Keratinocyte (primary cell): Measurements from ENCODE around the gene ARHGAP35. TPM values are rescaled to one million over a fixed set of nuclear protein-coding genes. Genes with fewer than 3 reads are reported as not detected.

Experiments
- DNase-seq: peaks from one replicate; pipeline ENCODE4 v3.0.0-alpha.2; 2011; ENCODE audit warnings: low read depth, missing footprints, low spot score
- FAIRE-seq: peaks from 2 replicates; lab custom pipeline; 2011; peaks lifted over from hg19 to GRCh38; lab: Jason Lieb, UNC
- H2AFZ ChIP-seq: 2 replicates; pipeline ENCODE4 v1.6.0; 2012; ENCODE audit warnings: low read length, control low read depth, inconsistent platforms; ENCODE audit not compliant: control insufficient read depth
- H3K27ac ChIP-seq: 2 replicates; pipeline ENCODE4 v1.5.1; 2011; ENCODE audit warnings: low read length; ENCODE audit not compliant: control insufficient read depth, insufficient read depth
- H3K27me3 ChIP-seq: 3 replicates; pipeline ENCODE4 v1.6.0; 2011; ENCODE audit warnings: low read length; ENCODE audit not compliant: control insufficient read depth, insufficient read depth; ENCODE audit errors: extremely low read depth
- H3K36me3 ChIP-seq, 2 experiments: 2 replicates in 1 of 2; 3 replicates in 1 of 2; pipeline ENCODE4 v1.5.1; 2011; ENCODE audit warnings: low read length in 2 of 2, mild to moderate bottlenecking in 1 of 2; ENCODE audit not compliant: control insufficient read depth in 2 of 2, insufficient read depth in 2 of 2; ENCODE audit errors: extremely low read depth in 1 of 2
- H3K4me1 ChIP-seq: 3 replicates; pipeline ENCODE4 v1.5.1; 2011; ENCODE audit warnings: low read length; ENCODE audit not compliant: control insufficient read depth, insufficient read depth; ENCODE audit errors: extremely low read depth
- H3K4me2 ChIP-seq: 3 replicates; pipeline ENCODE4 v1.6.0; 2011; ENCODE audit warnings: low read depth, low read length; ENCODE audit not compliant: control insufficient read depth, insufficient read depth; ENCODE audit errors: extremely low read depth
- H3K4me3 ChIP-seq, 3 experiments: fragments of 200-600 bp in 1 of 3; sonication (generic) in 1 of 3; 2 replicates in 2 of 3; 3 replicates in 1 of 3; pipeline ENCODE4 v1.5.1; 2011 to 2016; ENCODE audit warnings: low read length in 3 of 3, mild to moderate bottlenecking in 3 of 3, control low read depth in 2 of 3, inconsistent platforms in 1 of 3, low read depth in 1 of 3, mixed read lengths in 1 of 3, mixed run types in 1 of 3, moderate library complexity in 1 of 3; ENCODE audit not compliant: control insufficient read depth in 2 of 3, insufficient read depth in 2 of 3; ENCODE audit errors: extremely low read depth in 1 of 3
- H3K79me2 ChIP-seq: 2 replicates; pipeline ENCODE4 v1.6.0; 2012; ENCODE audit warnings: low read length; ENCODE audit not compliant: control insufficient read depth, insufficient read depth
- H3K9ac ChIP-seq: 3 replicates; pipeline ENCODE4 v1.6.0; 2011; ENCODE audit warnings: low read length; ENCODE audit not compliant: control insufficient read depth, insufficient read depth; ENCODE audit errors: extremely low read depth
- H3K9me1 ChIP-seq: 3 replicates; pipeline ENCODE4 v1.6.0; 2011; ENCODE audit warnings: low read length; ENCODE audit not compliant: control insufficient read depth, insufficient read depth; ENCODE audit errors: extremely low read depth
- H3K9me3 ChIP-seq: 2 replicates; pipeline ENCODE4 v1.5.1; 2012; ENCODE audit warnings: low read depth, low read length; ENCODE audit not compliant: control insufficient read depth
- H4K20me1 ChIP-seq: 3 replicates; pipeline ENCODE4 v1.6.0; 2011; ENCODE audit warnings: low read length; ENCODE audit not compliant: control insufficient read depth, insufficient read depth; ENCODE audit errors: extremely low read depth
- EZH2 ChIP-seq: IDR thresholded peaks from one replicate; pipeline ENCODE4 v1.6.1; 2012; ENCODE audit warnings: inconsistent platforms, mild to moderate bottlenecking, low read length, moderate library complexity
- dilution Hi-C: fragments of 300-500 bp; cut with MboI; formaldehyde crosslinking; loops from one replicate; pipeline ENCODE4 v1.7.0; 2020; ENCODE audit warnings: low sequenced_read_pairs; ENCODE audit not compliant: extremely low pct_ligation_motif_present
- polyA plus RNA-seq, 5 experiments: library from polyadenylated mRNA; depleted of rRNA in 3 of 5; stranded (reverse) in 3 of 5; stranded (forward) in 1 of 5; unstranded in 1 of 5; fragments of >200 nt; gene quantifications; 1 replicate in 1 of 5; 2 replicates in 3 of 5; 3 replicates in 1 of 5; pipeline versions ENCODE4 v1.2.1 to v1.2.3, GENCODE V29; 2011 to 2012; ENCODE audit warnings: missing spikeins in 2 of 5, low read depth in 1 of 5, low replicate concordance in 1 of 5
- TF ChIP-seq, protein P1 (sequence below), 3 experiments: IDR thresholded peaks in 1 of 3; conservative IDR thresholded peaks in 1 of 3; optimal IDR thresholded peaks in 1 of 3; 2 replicates in 2 of 3; 3 replicates in 1 of 3; pipeline versions ENCODE3 to v1.5.1; 2011; ENCODE audit warnings: low read length in 3 of 3, mild to moderate bottlenecking in 3 of 3, moderate library complexity in 2 of 3, control low read depth in 1 of 3, inconsistent platforms in 1 of 3; ENCODE audit not compliant: insufficient read depth in 2 of 3; ENCODE audit errors: extremely low read depth in 1 of 3

ARHGAP35 gene
- polyA plus RNA-seq, 1 donor (not counting 4 experiments of a cell fraction or from before 2014, with no cell fraction given), result 19.5 TPM

DNA sequence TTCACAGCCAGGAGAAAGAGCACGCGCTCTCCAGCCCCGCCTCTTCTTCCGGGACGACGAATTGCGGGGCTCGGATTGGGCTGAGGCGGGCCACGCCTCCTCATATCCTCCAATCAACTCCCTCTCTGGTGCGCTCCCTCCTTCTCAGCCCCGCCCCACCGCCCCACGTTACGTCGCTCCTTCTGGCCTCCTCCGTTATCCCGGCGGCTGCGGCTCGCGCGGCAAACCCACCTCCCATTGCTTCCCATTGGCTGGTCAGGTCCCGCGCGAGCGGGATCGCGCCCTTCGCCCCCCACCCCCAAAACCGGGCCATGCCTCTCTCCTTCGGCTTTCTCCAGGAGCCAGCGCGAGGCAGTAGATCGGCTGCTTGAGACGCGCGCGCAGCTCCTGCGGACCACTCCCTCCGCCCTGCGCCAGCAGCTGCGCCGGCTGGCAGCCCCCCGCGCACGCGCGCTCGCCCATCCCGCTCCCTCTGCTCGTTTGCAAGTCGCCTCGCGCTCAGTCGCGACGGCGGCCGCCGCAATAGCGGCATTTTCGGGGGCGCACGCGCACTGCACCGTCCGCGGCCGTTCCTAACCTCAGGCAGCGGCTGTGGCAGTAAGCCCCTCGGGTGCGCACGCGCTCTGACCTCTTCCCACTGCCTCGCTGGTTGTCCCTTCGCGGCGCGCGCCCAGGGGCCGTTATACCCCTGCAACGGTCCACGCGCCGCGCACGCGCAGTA, 512 bp upstream of the ARHGAP35 start:
- peak overlapping the region; percentile 85 for H2AFZ ChIP-seq
- H3K79me2 ChIP-seq, result peaks cover 40% of the 10 kb centered on the region

DNA sequence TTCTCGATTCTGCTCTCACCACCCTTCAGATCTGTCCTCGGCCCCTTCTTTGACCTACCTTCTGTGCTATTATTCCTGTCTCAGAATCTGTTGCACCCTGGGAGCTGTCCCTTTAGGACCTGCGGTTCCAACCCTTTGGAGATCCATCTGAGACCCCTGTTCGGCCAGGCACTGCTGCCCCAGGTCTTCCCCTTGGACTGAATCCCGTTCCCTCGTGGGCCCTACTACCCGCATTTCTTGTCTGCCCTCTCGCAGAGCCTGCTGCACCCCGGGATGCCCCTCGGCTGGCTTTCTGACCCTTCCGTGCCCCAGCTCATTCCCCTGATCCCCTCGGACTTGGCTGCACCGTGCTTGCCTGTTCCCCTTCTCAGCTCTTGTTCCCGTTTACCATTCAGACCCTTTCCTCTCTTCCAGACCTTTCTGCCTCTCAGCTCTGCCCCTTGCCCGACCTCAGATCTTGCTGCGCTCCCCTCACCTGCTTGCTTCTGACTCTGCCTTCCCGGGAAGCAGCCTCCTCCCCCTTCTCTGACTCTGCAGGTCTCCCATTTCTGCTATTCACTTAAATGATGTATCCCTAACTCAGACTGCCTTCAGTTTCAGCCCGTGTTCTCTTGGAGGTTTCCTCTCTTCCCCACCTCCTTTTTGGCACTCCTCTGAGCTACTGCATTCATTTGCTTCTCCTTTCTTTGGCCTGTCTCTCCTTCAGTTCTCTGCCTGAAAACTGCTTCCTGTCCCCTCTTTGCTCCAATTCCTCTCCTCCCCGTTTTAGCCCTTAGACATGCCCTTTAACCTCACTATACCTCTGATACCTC, 1.1 kb downstream of the ARHGAP35 start:
- DNase-seq (no peak), FAIRE-seq (no peak)
- dilution Hi-C loops, result no loop called here
- Histone ChIP-seq H3K9me1 (peaks cover 4% of the 10 kb centered on the region), H3K4me1 (peaks cover 47% of the 10 kb centered on the region), H2AFZ (no peak overlapping the region), H3K27me3 (no peaks in the 10 kb centered on the region), H3K9ac (peak overlapping the region; percentile 80), H3K36me3 (peaks cover 0 to 7% of the 10 kb centered on the region in 2 experiments), H3K9me3 (no peaks in the 10 kb centered on the region), H3K27ac (peak overlapping the region; percentile 45), H3K4me3 (peak overlapping the region; percentile 60 to 94 (median 89)), H3K79me2 (peaks cover 55% of the 10 kb centered on the region), H4K20me1 (peaks cover 3% of the 10 kb centered on the region), H3K4me2 (peak overlapping the region; percentile 93)
- TF ChIP-seq, protein P1, sequence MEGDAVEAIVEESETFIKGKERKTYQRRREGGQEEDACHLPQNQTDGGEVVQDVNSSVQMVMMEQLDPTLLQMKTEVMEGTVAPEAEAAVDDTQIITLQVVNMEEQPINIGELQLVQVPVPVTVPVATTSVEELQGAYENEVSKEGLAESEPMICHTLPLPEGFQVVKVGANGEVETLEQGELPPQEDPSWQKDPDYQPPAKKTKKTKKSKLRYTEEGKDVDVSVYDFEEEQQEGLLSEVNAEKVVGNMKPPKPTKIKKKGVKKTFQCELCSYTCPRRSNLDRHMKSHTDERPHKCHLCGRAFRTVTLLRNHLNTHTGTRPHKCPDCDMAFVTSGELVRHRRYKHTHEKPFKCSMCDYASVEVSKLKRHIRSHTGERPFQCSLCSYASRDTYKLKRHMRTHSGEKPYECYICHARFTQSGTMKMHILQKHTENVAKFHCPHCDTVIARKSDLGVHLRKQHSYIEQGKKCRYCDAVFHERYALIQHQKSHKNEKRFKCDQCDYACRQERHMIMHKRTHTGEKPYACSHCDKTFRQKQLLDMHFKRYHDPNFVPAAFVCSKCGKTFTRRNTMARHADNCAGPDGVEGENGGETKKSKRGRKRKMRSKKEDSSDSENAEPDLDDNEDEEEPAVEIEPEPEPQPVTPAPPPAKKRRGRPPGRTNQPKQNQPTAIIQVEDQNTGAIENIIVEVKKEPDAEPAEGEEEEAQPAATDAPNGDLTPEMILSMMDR (optimal IDR thresholded peaks at IDR 0.05 in 1 of 3, IDR thresholded peaks at IDR 0.05 in 1 of 3, conservative IDR thresholded peaks at IDR 0.05 in 1 of 3; ENCODE audit: extremely low read depth in 1 of 3, insufficient read depth in 2 of 3, low read length in 3 of 3), result no peak
- TF ChIP-seq EZH2, result no peak

More for the DNA sequence above, 512 bp upstream of the ARHGAP35 start:
- peaks cover 3% of the 10 kb centered on the region for H4K20me1 ChIP-seq
- DNase-seq, result peak; percentile 84
- TF ChIP-seq EZH2, result no peak
- TF ChIP-seq, protein P1 (optimal IDR thresholded peaks at IDR 0.05 in 1 of 3, IDR thresholded peaks at IDR 0.05 in 1 of 3, conservative IDR thresholded peaks at IDR 0.05 in 1 of 3; ENCODE audit: extremely low read depth in 1 of 3, insufficient read depth in 2 of 3, low read length in 3 of 3), result no peak
- H3K36me3 ChIP-seq, result peaks cover 0 to under 1% of the 10 kb centered on the region in 2 experiments
- dilution Hi-C loops, result no loop called here
- no peaks in the 10 kb centered on the region for H3K27me3 ChIP-seq
- H3K4me3 ChIP-seq, result peak overlapping the region; percentile 60 to 76 (median 75)
- peaks cover 46% of the 10 kb centered on the region for H3K4me1 ChIP-seq
- H3K9ac ChIP-seq, result peak overlapping the region; percentile 82
- peak overlapping the region; percentile 77 for H3K27ac ChIP-seq
- FAIRE-seq, result no peak
- H3K9me1 ChIP-seq, result no peaks in the 10 kb centered on the region
- peak overlapping the region; percentile 87 for H3K4me2 ChIP-seq
- no peaks in the 10 kb centered on the region for H3K9me3 ChIP-seq
